Stimulated activated CD4-positive, alpha-beta T cell treated with anti-CD3 and anti-CD28 coated beads, Interleukin-1b, Interleukin-23, amount 100 ng/mL, for 4 hours (primary cell): Measurements from ENCODE around the gene AGO4.
"Not testable (repeated sequence)": the region's sequence is repeated elsewhere in the genome, so short reads cannot be mapped to it uniquely, and the experiment has no call there.

ENCODE experiments used
- DNase-seq, 2 donors: peaks; one replicate each; pipeline ENCODE4 v3.0.0-alpha.2; 2020; ENCODE audit warnings: low read depth in 2 of 2

AGO4 gene

DNA sequence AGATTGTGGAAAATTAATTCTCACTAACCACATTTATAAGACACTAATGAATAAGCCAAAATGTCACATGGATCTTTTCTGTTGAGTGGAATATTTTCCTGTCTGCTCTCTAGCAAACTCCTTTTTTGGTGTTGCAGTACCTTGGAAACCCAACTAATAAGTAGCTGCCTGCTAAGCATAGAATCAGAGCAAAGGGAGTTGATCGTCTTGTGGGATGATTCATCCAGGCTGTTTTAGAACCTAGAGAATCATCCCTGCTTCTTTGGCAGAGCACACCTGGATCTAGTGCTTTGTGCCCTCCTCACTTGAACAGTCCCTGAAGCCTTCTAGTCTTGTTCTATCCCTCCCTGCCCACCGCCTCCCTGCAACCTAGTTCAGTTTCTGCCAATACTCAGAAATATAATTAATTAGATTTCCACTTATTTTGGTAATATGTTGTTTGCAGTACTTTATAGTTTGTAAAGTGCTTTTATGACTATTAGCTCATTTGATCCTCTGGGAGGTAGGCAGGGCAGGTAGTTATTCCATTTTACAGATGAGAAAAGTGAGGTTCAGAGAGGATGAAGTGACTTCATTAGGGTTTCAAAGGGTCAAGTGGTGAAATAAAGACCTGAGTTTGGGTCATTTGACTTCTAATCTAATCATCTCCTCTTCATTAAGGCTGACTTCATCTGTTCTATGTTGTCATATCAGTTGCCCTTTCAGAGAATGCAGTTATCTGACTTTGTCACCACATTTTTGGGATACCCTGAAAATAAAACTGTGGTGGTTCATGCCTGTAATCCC, 2.5 kb downstream of the AGO4 start:
- DNase-seq: no peak

DNA sequence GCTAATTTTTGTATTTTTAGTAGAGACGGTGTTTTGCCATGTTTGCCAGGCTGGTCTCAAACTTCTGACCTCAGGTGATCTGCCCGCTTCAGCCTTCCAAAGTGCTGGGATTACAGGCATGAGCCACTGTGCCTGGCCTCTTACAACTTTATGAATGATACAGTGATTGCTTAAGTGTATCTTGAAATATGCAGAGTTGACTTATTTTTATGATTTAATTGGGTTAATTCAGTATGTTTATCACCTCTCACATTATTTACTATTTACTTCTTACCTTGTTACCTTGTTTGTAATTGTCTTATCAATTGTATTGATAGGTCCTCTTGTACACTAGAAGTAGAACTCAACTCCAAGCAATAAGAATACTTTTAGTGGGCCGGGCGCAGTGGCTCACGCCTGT, 4.9 kb downstream of the AGO4 start:
- not testable (repeated sequence) for DNase-seq

DNA sequence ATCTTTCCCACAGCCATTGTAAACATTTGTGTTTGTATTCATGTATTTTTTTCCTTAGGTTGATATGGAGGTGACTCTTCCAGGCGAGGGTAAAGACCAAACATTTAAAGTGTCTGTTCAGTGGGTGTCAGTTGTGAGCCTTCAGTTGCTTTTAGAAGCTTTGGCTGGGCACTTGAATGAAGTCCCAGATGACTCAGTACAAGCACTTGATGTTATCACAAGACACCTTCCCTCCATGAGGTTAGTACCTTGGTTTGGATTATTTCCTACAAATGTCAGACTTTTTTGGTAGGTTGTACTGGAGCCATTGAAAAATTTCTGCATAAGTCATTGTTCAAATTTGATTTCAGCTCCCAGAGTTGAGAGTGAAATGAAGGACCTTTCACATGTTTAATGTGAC, 17.4 kb downstream of the AGO4 start:
- DNase-seq: no peak

DNA sequence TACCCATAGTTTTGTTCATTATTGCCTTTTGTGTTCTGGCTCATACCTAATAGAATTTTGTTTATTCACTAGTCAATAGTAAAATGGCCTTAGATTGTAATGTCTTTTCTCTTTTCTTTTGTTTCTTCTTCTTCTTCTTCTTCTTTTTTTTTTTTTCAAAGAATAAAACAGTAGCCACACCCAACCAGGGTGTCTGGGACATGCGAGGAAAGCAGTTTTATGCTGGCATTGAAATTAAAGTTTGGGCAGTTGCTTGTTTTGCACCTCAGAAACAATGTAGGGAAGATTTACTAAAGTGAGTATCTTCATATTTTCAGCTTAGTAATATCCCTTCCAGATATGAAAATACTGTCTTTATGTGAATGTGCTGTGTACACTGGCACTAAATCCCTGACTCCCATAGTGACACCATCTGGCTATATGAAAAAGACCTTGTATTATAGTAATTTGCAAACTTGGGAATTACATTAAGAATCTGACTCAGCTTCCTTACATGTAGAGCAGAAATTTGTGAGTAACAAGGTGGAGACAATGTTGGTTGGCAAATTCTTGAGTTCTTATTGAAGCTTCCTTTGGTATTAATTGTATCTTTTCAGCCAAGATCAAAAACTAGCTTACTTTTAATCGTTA, 24.6 kb downstream of the AGO4 start:
- no peak for DNase-seq

DNA sequence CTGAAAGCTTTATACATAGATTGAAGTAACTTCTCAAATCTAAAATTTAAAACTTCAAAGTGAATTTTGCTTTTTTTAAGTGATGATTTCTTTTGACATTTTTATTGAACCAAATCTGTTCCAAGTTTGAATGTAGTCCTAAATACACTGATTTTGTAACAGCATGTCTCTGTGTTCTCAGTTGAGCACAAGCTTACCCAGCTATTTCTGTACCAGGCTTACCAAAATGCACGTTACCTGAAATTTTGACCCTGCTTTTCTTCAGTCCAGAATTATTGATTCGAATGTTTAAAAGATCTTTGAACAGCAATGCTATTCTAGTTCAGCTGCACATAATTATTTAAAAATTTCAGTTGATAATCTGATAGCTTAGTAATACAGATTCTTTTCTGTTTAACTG, 25.6 kb downstream of the AGO4 start:
- no peak for DNase-seq

DNA sequence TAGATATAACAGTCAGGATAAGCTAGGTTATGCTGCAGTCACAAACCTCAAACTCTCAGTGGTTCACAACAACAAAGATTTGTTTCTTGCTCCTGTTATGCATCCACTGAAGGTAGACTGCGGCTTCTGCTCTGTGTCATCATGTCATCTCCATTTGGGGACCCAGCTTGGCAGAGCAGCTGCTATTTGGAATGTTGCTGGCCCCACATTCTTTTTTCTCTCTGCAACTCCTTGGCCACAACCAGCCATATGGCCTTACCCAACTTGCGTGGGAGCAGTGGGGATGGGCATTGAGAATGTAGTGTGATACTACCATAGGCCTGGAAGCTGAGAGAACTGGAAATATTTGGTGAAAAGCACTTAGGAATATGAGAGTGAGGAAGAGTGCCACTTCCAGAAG, 26.4 kb downstream of the AGO4 start:
- DNase-seq: no peak

DNA sequence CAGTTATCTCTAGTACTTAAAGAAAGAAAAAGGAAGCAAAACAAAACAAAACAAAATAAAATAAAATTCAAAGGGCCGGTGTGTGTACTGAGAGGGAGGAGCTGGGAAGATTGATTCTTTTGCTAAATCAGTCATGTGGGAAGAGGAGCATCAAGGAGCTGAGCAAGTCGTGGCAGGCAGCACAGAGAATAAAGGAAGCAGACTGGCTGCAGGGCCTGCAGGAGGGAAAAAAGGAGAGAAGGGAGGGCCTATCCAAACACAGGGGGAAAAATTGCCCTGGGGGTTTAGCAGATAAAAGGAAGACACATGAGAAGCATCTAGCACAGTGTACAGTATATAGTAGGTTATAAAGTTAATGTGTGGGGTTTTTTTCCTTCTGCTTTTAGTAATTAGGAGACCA, 27.6 kb downstream of the AGO4 start:
- DNase-seq: no peak

DNA sequence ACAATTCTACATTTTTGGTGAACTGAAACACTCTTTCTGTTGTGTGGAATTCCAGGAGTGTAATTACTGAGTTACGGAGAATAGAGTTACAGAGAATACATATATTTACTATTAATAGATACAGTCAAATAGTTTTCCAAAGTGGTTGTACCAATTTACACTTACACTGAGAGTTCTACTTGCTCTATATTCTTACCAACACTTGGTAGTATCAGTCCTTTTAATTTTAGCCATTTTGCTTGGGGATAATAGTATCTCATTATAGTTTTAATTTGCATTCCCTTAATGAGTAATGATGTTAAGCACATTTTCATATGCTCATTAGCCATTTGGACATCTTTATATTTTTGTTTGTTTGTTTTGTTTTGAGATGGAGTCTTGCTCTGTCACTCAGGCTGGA, 28.9 kb downstream of the AGO4 start:
- no peak for DNase-seq

DNA sequence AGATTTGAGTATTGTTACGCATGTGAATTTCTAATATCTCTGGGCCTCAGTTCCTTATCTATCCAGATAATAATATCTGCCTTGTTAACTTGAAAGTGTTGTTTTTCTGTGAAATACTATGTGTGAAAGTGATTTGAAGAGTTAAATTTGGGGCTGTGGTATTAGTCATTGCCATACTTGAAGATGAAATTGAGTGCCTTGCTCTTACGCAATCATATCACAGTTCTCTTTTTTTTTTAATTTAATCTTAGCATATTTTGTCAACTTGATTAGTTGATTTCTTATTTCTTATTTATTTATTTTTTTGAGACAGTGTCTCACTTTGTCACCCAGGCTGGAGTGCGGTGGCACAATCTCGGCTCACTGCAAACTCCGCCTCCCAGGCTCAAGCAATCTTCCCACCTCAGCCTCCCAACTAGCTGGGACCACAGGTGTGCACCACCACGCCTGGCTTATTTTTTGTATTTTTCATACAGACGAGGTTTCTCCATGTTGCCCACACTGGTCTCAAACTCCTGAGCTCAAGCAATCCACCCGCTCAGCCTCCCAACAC, 31.0 kb downstream of the AGO4 start:
- no peak for DNase-seq

DNA sequence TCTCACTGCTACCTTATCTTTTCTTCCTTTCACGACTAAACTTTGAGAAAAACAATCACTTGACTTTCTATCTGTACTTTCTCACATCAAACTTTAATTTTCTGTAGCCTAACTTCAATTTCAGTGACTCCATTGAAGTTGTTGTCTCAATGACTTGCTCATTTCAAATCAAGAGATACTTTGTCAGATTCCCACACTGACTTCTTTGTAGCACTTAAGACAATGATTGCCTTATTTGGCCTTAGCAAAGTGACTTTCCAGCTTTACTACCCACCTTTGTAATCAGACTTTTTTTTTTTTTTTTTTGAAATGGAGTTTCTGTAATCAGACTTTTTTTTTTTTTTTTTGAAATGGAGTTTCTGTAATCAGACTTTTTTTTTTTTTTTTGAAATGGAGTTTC, 37.0 kb downstream of the AGO4 start:
- DNase-seq: no peak

DNA sequence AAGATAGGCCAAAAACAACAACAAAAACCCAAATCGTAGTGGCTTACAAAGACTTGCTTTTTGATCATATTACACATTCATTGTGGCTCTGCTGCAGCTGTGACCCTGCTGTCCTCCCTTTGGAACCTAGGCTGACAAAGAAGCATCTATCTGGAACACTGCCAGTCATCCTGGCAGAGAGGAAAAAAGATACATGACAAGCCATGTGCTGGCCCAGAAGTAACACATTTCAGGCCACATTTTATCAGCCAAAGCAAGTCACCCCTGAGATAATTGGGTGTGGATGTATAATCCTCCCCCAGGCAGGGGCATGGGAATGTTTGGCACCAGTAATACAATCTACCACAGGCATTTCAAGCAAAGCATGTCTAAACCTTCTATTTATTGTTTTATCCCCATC, 38.0 kb downstream of the AGO4 start:
- no peak for DNase-seq

DNA sequence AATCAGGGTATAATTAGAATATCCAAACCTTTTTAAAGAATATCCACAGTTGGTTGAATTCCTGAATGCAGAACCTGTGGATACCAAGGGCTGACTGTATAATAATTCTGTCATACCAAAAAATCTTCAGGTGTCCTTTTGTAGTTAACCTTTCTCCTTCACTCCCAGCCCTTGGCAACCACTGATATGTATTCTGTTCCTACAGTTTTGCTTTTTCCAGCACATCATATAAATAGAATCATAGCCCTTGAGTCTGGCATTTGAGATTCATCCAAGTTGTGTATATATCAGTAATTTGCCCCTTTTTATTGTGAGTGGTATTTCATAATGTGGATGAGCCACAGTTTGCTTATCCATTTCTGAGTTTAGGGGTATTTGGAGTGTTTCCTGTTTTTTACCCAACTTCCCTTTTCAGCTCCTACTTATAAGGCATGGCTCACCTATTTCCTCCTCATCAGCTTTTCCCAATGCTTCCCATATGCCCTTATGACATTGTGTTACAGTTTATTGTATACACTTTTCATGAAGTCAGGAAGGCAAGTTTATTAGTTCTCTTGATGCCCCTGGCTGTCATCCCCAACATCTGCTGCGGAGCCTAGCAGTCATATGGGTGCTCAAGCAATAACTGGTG, 40.2 kb downstream of the AGO4 start:
- DNase-seq: no peak

DNA sequence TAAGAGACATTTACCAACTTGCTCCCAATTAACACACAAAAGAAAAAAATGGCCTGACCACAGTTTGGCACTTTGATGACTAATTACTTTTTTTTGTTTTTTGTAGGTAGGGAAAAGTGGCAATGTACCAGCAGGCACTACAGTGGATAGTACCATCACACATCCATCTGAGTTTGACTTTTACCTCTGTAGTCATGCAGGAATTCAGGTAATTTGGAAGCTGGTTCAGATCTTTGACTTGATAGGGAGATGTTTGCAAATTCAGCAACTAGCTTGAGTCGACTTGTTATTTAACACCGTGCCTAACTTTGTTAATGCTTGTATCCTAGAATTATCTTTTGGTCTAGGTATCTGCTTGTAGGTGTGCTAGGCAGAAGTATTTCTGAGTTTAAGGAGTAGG, 42.2 kb downstream of the AGO4 start:
- no peak for DNase-seq

DNA sequence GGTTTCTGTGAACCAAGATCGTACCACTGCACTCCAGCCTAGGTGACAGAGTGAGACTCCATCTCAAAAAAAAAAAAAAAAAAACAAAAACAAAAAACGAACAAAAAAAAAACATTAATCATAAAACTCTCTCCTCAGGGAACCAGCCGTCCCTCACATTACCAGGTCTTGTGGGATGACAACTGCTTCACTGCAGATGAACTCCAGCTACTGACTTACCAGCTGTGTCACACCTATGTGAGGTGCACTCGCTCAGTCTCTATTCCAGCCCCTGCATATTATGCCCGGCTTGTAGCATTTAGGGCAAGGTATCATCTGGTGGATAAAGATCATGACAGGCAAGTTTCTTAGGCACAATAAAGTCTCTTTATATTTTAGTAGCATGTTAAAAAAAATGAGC, 42.9 kb downstream of the AGO4 start:
- DNase-seq: no peak

DNA sequence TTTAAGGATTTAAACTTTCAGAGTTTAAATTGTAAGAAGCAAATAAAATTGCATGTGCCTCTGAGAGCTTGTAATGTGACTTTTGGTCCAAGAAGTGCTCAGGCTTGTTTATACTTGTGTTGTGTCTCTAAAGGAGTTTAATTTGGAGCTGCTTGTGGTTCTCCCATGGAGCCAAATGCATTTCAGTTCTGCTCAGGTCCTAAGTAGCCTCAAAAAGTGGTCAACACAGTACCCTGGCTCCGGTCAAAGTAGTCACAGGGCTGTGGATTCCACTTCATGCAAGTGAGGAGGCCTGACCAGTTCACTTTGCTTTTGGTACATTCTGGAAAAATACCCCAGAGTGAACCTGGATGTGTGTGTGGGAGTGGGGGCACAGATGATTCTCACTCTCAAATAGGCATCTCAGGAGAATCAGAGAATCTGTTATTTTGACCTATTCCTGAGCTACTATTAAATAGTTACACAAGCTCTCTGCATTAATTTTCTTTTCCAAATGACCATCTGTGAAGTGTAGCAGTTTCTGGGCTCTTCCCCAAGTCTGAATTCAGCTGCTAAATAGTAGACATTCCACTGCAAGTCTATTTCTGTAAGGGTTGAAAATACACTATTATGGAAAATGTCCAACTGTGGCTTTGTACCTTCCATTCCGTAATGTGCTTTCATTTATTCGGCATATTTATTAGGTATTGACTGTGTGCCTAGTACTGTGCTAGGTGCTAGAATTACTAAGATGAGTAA, 43.5 kb downstream of the AGO4 start:
- DNase-seq: no peak

DNA sequence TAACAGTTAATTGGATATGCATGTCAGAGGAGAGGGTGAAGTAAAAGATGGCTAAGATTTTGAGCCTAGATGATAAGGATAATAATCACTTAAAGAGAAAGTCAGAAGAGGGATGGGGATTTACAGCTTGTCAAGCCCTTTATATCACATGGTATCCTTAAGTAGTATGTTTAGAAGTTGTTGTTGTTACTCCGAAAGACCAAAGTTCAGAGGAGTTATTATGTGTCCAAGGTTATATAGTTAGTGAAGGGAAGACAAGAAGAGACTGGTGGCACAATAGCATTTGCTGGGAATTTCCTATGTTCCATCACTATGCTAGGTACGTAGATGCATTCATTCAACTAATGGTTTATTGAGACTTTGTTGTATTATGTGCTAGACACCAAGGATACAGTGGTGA, 44.4 kb downstream of the AGO4 start:
- no peak for DNase-seq

DNA sequence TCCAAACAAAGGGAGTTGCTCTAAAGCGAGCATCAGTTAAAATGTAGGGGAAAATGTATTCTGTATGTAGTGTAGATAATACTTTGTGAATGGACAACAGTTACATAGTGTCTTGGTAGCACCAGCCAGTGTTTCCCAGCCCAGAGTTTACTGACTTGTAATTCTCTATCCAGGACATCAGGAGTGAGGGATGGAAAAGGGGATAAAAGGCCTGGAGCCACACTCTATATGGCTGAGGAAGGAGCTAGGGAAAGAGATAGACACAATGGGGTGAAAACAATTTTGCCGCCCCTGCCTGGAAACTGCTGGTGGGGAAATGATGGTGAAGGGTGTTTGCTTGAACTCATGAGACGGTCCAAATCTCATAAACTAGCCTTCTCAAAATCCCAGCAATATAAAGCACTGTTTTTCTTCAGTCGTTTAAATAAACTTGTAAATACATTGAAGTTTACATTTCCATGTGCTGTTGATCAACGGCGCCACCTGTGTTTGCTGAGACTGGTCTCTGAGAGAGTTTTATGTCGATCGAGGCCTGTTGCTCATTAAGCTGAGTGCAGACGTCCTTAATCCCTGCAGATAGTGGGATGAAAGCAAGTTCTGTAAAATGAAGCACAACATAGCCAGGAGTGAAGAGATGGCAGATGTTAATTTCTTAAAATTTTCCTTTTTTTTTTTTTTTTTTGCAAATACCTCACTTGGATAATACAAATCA, 47.3 kb downstream of the AGO4 start:
- DNase-seq: no peak

DNA sequence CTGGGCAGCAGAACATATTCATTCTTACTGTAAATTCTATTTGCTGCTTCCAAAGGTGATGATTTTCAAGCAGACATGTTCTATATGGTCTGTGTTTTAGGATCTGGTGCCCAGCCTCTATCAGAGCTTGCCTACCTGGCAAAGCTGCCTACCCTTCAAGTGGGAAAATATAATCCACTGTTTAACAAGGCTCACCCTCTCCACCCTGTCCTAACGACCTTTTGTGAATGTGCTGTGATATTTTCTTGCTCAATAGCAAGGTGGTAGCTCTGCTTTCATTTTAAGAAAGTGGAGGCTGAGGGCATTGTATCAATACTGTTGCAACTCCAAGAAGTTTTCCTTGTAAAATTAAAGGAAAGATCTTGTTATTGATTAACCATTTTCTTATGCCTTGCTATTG, 49.1 kb downstream of the AGO4 start:
- no peak for DNase-seq

DNA sequence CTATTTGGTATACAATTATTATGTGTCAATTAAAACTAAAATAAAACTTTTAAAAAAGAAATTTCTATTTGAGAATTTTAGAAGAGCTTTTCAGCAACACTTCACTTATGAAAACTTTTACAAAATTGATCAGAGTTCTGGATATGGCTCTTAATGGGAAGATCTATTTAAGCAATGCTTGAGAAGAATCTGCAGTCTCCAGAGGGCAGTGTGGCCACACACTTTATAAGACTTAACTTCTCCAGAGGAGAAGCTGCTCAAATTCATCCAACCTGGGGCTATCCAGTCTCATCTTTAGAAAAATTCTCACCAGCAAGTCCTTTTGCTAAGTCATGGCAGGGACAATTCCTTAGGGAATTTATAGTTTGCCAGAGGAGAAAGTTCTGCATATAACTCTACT, 50.0 kb downstream of the AGO4 start:
- DNase-seq: no peak

DNA sequence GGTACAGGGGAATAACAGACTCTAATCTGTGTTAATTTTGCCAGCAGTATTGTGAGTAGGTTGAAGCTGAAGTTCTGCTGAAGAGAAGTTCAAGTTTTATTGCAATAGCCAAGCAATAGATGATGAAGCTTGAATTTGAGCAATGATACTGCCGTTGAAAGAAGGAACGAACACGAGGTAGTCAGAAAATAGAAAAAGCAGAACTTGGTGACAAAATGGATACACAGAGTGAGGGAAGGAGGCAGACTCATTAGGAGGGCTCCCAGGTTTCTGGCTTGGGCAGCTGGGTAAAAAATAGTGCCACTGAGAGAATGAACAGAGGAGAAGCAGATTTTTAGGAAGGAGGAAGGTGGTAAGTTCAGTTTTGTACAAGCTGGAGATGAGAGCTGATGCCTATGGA, 52.9 kb downstream of the AGO4 start:
- no peak for DNase-seq

DNA sequence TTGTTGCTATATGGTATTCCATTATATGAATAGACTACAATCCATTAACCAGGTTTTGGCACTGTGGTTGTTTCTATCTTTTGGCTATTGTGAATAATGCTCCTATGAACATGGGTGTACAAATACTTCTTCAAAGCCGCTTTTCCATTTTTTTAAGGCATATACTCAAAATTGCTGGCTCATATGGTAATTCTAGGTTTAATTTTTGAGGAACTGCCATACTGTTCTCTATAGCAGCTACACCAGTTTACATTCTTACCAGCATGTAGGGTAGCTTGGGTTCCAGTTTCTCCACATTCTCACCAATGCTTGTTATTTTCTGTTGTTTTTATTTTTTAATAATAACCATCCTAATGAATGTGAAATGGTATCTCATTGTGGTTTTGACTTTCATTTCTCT, 55.3 kb downstream of the AGO4 start:
- no peak for DNase-seq
